OCI-LY3 (cell line): ENCODE results near the gene MYZAP.

Source experiments
- CTCF ChIP-seq: fragments of 200-600, 300-600 bp; sonication (generic); IDR thresholded peaks from 2 replicates; pipeline ENCODE4 v1.5.1; 2014; ENCODE audit warnings: antibody characterized with exemption, low read length, low read depth
- EZH2phosphoT487 ChIP-seq: fragments of 200-600 bp; shearing (Covaris generic); IDR thresholded peaks from 2 replicates; pipeline ENCODE4 v1.6.1; 2018; ENCODE audit warnings: antibody characterized with exemption, mixed run types, low read depth

GRCh38 chr15:57732526-57733331, 141.0 kb downstream of the MYZAP start:
- TF ChIP-seq CTCF (peak; percentile 93), EZH2phosphoT487 (no peak)
